ENCODE measurements around the gene EDC3. TPM values are rescaled to one million over a fixed set of nuclear protein-coding genes. Genes with fewer than 3 reads are reported as not detected.

Gene EDC3
- total and polyA plus RNA-seq, 7 donors: 11.6 to 22.0 (median 16.8) TPM

DNA sequence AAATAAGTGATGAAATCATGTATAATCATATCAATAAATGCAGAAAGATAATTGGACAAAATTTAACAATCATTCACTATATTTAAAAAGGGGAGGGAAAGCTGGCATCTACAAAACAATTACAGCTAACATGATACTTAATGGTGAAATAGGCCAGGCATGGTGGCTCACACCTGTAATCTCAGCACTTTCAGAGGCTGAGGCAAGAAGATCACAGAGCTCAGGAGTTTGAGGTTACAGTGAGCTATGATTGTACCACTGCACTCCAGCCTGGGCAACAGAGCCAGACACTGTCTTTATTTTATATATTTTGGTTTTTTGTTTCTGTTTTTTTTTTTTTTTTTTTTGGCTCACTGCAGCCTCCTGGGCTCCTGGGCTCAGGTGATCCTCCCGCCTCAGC lies 12.1 kb downstream of the EDC3 start:
- H3K36me3 ChIP-seq: peaks cover 0 to 22% (median 3%) of the 10 kb centered on the region in 4 donors
- 93 to 95% methylated on average over 1 of the region's 1 CpG for WGBS, 2 donors
- H3K9me3 ChIP-seq: no peaks in the 10 kb centered on the region
- DNase-seq: no peak
- intact Hi-C loops (cut with DNase I): no loop called here
- H3K4me3 ChIP-seq: no peak overlapping the region
- H3K27ac ChIP-seq: no peak overlapping the region
- no peak for TF ChIP-seq POLR2AphosphoS5 (IDR thresholded peaks at IDR 0.05)
- TF ChIP-seq, protein P1, sequence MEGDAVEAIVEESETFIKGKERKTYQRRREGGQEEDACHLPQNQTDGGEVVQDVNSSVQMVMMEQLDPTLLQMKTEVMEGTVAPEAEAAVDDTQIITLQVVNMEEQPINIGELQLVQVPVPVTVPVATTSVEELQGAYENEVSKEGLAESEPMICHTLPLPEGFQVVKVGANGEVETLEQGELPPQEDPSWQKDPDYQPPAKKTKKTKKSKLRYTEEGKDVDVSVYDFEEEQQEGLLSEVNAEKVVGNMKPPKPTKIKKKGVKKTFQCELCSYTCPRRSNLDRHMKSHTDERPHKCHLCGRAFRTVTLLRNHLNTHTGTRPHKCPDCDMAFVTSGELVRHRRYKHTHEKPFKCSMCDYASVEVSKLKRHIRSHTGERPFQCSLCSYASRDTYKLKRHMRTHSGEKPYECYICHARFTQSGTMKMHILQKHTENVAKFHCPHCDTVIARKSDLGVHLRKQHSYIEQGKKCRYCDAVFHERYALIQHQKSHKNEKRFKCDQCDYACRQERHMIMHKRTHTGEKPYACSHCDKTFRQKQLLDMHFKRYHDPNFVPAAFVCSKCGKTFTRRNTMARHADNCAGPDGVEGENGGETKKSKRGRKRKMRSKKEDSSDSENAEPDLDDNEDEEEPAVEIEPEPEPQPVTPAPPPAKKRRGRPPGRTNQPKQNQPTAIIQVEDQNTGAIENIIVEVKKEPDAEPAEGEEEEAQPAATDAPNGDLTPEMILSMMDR (IDR thresholded peaks at IDR 0.05): no peak
- no peak for TF ChIP-seq POLR2A (IDR thresholded peaks at IDR 0.05)
- no peak for TF ChIP-seq EP300 (IDR thresholded peaks at IDR 0.05)
- no peaks in the 10 kb centered on the region for H3K27me3 ChIP-seq
- no peaks in the 10 kb centered on the region for H3K4me1 ChIP-seq

DNA sequence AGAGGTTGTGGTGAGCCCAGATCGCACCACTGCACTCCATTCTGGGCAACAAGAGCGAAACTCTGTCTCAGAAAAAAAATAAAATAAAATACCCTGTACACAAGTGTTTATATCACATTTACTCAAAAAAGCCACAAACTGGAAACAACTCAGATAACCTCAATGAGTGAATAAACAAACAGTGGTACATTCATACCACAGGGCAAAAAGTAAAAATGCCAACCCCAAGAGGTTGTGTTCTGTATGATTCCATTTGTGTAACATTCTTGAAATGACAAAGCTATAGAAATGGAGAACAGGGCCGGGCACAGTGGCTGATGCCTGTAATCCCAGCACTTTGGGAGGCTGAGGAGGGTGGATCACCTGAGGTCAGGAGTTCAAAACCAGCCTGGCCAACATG lies 12.9 kb downstream of the EDC3 start:
- 90 to 95% methylated on average over 3 of the region's 3 CpGs for WGBS, 2 donors
- no peak overlapping the region for H3K27ac ChIP-seq
- H3K36me3 ChIP-seq: peaks cover 0 to 22% (median 3%) of the 10 kb centered on the region in 4 donors
- no peaks in the 10 kb centered on the region for H3K27me3 ChIP-seq
- no peak overlapping the region for H3K4me3 ChIP-seq
- H3K9me3 ChIP-seq: no peaks in the 10 kb centered on the region
- TF ChIP-seq POLR2AphosphoS5 (IDR thresholded peaks at IDR 0.05): no peak
- no peak for TF ChIP-seq POLR2A (IDR thresholded peaks at IDR 0.05)
- TF ChIP-seq EP300 (IDR thresholded peaks at IDR 0.05): no peak
- TF ChIP-seq, protein P1 (IDR thresholded peaks at IDR 0.05): no peak
- no peak for DNase-seq
- H3K4me1 ChIP-seq: no peaks in the 10 kb centered on the region
- intact Hi-C loops (cut with DNase I): no loop called here

- DNase-seq: no peak
- H3K27ac ChIP-seq: no peak overlapping the region
- intact Hi-C loops (cut with DNase I): no loop called here
- no peaks in the 10 kb centered on the region for H3K27me3 ChIP-seq
- peaks cover 0 to 8% (median 0%) of the 10 kb centered on the region in 4 donors for H3K36me3 ChIP-seq
- no peak for TF ChIP-seq POLR2AphosphoS5 (IDR thresholded peaks at IDR 0.05)
- no peak for TF ChIP-seq POLR2A (IDR thresholded peaks at IDR 0.05)
- no peak for TF ChIP-seq EP300 (IDR thresholded peaks at IDR 0.05)
- TF ChIP-seq, protein P1 (IDR thresholded peaks at IDR 0.05): no peak
- H3K9me3 ChIP-seq: no peaks in the 10 kb centered on the region
- no peak overlapping the region for H3K4me3 ChIP-seq
- WGBS, 2 donors: 92 to 94% methylated on average over 2 of the region's 2 CpGs
- H3K4me1 ChIP-seq: no peaks in the 10 kb centered on the region
Measured at GRCh38 chr15:74680456-74680855, 15.4 kb downstream of the EDC3 start.

DNA sequence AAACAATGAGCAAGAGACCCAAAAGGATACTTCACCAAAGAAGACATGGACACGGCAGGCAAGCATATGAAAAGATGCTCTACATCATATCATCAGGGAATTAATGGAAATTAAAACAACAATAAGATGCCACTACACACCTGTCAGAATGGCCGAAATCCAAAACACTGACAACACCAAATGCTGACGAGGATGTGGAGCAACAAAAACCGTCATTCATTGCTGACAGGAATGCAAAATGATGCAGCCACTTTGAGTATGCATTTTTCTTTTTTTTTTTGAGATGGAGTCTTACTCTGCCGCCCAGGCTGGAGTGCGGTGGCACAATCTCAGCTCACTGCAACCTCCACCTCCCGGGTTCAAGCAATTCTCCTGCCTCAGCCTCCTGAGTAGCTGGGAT lies 19.0 kb downstream of the EDC3 start:
- WGBS, 2 donors: 92 to 93% methylated on average over 7 of the region's 7 CpGs
- H3K27ac ChIP-seq: no peak overlapping the region
- H3K36me3 ChIP-seq: peaks cover 0 to 28% (median 13%) of the 10 kb centered on the region in 4 donors
- H3K4me3 ChIP-seq: no peak overlapping the region
- TF ChIP-seq POLR2A (IDR thresholded peaks at IDR 0.05) (no peak), POLR2AphosphoS5 (IDR thresholded peaks at IDR 0.05) (no peak), EP300 (IDR thresholded peaks at IDR 0.05) (no peak)
- TF ChIP-seq, protein P1 (IDR thresholded peaks at IDR 0.05): no peak
- no peaks in the 10 kb centered on the region for H3K27me3 ChIP-seq
- intact Hi-C loops (cut with DNase I): no loop called here
- DNase-seq: no peak
- no peaks in the 10 kb centered on the region for H3K9me3 ChIP-seq
- no peaks in the 10 kb centered on the region for H3K4me1 ChIP-seq

DNA sequence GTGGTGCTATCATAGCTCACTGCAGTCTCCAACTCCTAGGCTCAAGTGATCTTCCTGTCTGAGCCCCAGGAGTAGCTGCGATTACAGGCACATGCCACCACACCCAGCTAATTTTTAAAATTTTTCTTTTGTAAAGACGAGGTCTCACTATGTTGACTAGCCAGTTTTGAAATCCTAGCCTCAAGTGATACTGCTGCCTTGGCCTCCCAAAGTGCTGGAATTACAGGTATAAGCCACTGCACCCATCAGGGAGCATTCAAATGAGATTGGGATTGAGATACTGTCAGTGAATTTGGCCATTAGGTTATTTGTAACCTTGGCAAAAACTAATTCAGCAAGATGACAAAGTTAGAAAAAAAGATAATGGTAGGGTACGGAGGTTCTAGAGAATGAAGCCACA lies 21.7 kb downstream of the EDC3 start:
- DNase-seq: no peak
- intact Hi-C loops (cut with DNase I): no loop called here
- Histone ChIP-seq H3K27me3 (no peaks in the 10 kb centered on the region), H3K4me1 (no peaks in the 10 kb centered on the region), H3K27ac (no peak overlapping the region), H3K9me3 (no peaks in the 10 kb centered on the region), H3K36me3 (peaks cover 6 to 52% (median 27%) of the 10 kb centered on the region in 4 donors), H3K4me3 (no peak overlapping the region)
- TF ChIP-seq POLR2AphosphoS5 (IDR thresholded peaks at IDR 0.05) (no peak), POLR2A (IDR thresholded peaks at IDR 0.05) (no peak), EP300 (IDR thresholded peaks at IDR 0.05) (no peak)
- TF ChIP-seq, protein P1 (IDR thresholded peaks at IDR 0.05): no peak
- WGBS, 2 donors: 94% methylated on average over 3 of the region's 3 CpGs

Data from sigmoid colon (tissue), 7 donors.